IMR-90 (cell line): ENCODE measurements around the gene ACTL6B. TPM values are rescaled to one million over a fixed set of nuclear protein-coding genes. Genes with fewer than 3 reads are reported as not detected.
A peak's percentile ranks its signal among the peaks of the same experiment; 100 is the strongest.

ENCODE experiments used
- CHD1 ChIP-seq: IDR thresholded peaks from 2 replicates; pipeline ENCODE4 v1.6.1; 2012; ENCODE audit warnings: low read depth, low read length, improper control_type of control experiment
- FOS ChIP-seq: fragments of 150-350 bp; IDR thresholded peaks from 2 replicates; pipeline ENCODE4 v1.6.1; 2016; ENCODE audit warnings: low read depth, low read length
- MAZ ChIP-seq: IDR thresholded peaks from 2 replicates; pipeline ENCODE4 v1.6.1; 2012; ENCODE audit warnings: low read depth, mild to moderate bottlenecking, low read length, improper control_type of control experiment, moderate library complexity, borderline replicate concordance
- polyA plus RNA-seq, 3 experiments: library from polyadenylated mRNA; depleted of rRNA; stranded (reverse); fragments of >200 nt; gene quantifications; 2 replicates each; pipeline ENCODE4 v1.2.3, GENCODE V29; 2012; ENCODE audit warnings: low replicate concordance in 1 of 3
- total RNA-seq: library from RNA; depleted of rRNA; stranded (reverse); fragments of >200 nt; gene quantifications from 2 replicates; pipeline ENCODE4 v1.2.3, GENCODE V29; 2012

ACTL6B gene
- total and polyA plus RNA-seq, 2 of the 4 experiments (the other 2 are of a cell fraction), result not detected

- no peak for TF ChIP-seq CHD1
- TF ChIP-seq FOS, result no peak
- TF ChIP-seq MAZ, result peak; percentile 42; the same call in 1 of the 2 replicates
These were observed 35.7 kb upstream of the ACTL6B start (continued) for GRCh38 chr7:100691676-100692577.
